GM12872 (cell line): ENCODE data around the gene ERI3.

Experiments
- TF ChIP-seq, protein P1 (sequence below): IDR thresholded peaks from 3 replicates; pipeline ENCODE4 v1.5.1; 2011; ENCODE audit warnings: low read depth, mild to moderate bottlenecking, low read length, moderate library complexity; ENCODE audit not compliant: insufficient read depth

The ERI3 gene, protein sequence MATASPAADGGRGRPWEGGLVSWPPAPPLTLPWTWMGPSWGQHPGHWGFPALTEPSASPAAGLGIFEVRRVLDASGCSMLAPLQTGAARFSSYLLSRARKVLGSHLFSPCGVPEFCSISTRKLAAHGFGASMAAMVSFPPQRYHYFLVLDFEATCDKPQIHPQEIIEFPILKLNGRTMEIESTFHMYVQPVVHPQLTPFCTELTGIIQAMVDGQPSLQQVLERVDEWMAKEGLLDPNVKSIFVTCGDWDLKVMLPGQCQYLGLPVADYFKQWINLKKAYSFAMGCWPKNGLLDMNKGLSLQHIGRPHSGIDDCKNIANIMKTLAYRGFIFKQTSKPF

DNA sequence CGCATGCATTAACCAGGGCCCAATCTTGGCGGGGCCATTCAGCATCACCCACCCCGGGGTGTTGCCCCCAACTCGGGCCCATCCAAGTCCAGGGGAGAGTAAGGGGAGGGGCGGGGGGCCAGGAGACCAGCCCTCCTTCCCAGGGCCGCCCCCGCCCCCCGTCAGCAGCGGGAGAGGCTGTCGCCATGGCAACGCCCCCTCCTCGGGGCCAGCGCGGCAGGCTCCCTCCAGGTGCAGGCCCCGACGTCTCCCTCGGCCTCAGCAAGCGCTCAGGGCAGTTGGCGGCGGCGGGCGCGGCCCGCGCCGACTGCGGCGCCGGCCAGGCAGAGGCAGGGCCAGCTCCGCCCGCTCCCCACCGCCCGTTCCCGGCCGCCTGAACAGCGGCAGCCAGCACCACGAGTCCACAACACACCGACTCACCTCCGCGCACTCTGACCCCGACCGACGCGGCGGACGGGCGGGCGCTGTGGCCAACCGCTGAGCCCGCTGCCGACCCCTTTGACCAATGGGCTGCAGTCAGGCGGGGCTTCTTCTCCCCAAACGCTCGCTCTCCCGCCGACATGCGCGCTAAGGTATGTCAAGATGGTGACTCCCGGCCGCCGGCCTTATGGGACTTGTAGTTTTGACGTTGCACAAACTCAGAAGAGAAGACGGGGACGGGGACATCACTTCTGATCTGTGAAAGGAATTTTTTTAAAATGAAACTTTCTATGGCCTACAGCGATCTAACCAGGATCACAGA, at the start of gene ERI3:
Gene ERI3, minus strand, starts transcription at position 418 of the 742 bp plus-strand sequence. Its CDS starts 231 bp downstream, at position 187.
- TF ChIP-seq, protein P1, sequence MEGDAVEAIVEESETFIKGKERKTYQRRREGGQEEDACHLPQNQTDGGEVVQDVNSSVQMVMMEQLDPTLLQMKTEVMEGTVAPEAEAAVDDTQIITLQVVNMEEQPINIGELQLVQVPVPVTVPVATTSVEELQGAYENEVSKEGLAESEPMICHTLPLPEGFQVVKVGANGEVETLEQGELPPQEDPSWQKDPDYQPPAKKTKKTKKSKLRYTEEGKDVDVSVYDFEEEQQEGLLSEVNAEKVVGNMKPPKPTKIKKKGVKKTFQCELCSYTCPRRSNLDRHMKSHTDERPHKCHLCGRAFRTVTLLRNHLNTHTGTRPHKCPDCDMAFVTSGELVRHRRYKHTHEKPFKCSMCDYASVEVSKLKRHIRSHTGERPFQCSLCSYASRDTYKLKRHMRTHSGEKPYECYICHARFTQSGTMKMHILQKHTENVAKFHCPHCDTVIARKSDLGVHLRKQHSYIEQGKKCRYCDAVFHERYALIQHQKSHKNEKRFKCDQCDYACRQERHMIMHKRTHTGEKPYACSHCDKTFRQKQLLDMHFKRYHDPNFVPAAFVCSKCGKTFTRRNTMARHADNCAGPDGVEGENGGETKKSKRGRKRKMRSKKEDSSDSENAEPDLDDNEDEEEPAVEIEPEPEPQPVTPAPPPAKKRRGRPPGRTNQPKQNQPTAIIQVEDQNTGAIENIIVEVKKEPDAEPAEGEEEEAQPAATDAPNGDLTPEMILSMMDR, result no peak

DNA sequence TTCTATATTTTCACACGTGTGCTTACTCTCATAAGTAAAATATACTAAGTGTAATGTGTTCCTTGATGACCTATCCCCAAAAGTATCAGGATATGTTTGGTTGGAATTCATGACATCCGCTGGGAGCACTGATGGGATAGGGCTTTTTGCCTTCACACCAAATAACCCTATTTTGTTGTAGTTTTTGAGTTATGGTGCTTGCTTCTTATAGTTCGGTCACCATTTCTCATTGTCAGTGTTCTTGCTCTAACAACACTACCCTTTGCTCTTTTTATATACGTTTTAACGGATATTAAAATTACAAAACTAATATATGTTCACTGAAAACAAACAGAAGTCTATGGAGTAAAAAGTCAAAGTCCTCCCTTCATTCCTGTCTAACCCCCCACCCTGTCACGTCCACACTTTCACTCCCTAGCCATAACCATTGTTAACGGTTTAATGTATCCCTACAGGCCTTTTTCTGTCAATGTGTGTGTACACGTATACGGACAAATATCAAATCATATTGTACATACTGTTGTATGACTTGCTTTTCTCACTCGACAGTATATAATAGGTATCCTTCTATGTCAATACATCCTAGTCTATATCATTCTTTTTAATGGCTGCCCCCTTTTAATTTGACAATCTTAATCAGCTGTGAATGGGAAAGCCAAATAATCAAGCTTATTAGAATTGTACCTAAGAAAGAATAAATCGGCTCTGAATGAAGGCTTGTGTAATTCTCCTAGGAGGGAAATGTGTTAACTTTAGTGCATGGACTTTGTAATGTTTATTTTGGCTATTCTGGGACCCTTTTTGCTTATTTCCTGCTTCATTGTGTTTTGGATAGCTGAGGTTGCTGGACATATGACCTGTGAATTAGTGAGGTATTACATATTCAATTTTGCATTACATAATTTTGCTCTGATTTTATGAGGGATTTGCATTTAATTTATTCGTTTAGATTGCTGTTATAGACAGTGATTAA, 46.5 kb upstream of the ERI3 start:
- TF ChIP-seq, protein P1, result no peak

DNA sequence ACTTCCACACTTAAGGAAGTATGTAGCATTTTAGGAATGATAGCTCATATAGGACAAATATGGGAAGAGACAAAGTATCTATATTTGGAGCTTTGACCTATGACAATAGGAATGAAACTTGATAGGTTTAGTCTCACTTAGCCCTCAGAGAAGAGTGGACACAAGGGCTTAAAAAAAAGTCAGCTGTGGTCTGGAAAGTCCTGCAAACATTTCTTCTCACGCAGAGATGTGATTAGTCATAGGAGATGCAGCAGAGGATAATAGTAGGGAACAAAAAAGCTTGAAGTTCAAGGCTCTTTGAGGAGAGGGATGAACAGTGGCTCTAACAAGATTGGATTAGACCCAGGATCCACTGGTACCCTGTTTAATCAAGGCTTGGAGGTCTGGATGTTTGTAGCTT, 35.2 kb upstream of the ERI3 start:
- TF ChIP-seq, protein P1, result no peak

DNA sequence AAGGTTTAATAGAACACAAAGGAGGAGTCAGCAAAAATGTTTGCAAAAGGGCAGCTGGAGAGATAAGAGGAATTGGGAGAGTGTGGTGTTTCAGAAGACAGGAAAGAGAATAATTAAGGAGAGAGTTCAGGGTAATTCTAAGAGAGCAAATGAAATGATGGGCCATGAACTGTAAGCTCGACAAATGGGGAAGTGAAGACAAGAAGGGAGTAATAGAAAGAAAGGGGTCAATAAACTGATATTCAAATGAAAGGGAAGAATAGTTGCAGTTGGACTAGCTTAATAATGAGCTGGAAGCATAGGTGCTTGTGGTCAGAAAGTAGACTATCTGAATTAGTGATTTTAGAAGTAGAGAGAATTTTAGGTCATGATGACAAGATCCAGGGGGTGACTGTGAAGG, 34.4 kb upstream of the ERI3 start:
- TF ChIP-seq, protein P1, result no peak

DNA sequence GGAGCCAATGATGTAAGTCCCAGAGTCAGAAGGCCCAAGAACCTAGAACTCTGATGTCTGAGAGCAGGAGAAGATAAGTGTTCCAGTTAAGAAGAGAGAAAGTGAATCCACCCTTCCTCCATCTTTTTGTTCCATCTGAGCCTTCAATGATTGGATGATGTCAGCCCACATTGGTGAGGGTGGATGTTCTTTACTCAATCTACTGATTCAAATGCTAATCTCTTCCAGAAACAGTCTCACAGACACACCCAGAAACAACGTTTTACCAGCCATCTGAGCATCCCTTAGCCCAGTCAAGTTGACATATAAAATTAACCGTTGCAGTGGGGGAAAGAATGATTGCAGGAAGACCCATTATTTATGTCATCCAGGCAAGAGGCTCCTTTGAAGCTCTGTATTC, 33.5 kb upstream of the ERI3 start:
- TF ChIP-seq, protein P1, result no peak

DNA sequence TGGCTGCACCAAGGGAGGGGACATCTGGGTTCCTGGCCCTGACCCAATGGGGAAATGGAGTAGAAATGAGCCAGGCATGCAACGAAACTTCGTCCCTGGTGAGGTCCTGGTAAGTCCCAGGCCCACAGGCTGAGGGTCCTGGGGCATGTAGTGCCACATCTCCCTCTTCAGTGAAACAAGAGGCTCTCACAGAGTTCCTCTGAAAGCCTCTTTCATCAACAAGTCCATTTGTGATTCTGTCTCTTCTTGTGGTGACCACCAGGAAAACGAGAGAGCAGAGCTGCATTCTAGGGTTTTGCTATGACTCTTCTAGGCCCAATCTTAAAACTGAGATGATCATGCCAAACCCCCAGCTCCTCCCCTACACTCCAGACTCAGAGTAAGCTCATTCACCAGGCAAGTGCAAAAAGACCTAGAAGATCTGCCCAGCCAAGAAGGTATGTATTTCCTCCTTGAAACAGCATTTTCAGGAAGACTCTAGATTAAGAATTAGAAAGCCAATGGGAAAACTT, 25.7 kb upstream of the ERI3 start:
- TF ChIP-seq, protein P1, result no peak
